Breast epithelium (tissue), 3 donors: Measurements from ENCODE around the gene CREB3L2.

Experiments
- POLR2AphosphoS5 ChIP-seq, 3 donors: sonication (generic); formaldehyde crosslinking; IDR thresholded peaks; one replicate each; pipeline ENCODE4 v1.6.1; 2017; ENCODE audit warnings: antibody characterized with exemption in 3 of 3
- TF ChIP-seq, protein P1 (sequence below), 3 donors: fragments of 450-650 bp; IDR thresholded peaks; one replicate each; pipeline ENCODE4 v1.5.1; 2016 to 2017; ENCODE audit warnings: antibody characterized with exemption in 3 of 3, mild to moderate bottlenecking in 3 of 3, moderate library complexity in 3 of 3

GRCh38 chr7:138008588-138009349, 6.9 kb upstream of the CREB3L2 start:
- TF ChIP-seq, protein P1, sequence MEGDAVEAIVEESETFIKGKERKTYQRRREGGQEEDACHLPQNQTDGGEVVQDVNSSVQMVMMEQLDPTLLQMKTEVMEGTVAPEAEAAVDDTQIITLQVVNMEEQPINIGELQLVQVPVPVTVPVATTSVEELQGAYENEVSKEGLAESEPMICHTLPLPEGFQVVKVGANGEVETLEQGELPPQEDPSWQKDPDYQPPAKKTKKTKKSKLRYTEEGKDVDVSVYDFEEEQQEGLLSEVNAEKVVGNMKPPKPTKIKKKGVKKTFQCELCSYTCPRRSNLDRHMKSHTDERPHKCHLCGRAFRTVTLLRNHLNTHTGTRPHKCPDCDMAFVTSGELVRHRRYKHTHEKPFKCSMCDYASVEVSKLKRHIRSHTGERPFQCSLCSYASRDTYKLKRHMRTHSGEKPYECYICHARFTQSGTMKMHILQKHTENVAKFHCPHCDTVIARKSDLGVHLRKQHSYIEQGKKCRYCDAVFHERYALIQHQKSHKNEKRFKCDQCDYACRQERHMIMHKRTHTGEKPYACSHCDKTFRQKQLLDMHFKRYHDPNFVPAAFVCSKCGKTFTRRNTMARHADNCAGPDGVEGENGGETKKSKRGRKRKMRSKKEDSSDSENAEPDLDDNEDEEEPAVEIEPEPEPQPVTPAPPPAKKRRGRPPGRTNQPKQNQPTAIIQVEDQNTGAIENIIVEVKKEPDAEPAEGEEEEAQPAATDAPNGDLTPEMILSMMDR (IDR thresholded peaks at IDR 0.05): peak; percentile 86 to 92 (median 89)
- TF ChIP-seq POLR2AphosphoS5 (IDR thresholded peaks at IDR 0.05): peak in 1 of 3 donors; percentile 15
